A549 (cell line): Measurements from ENCODE around the gene MACC1.

ENCODE experiments used
- CTCF ChIP-seq: fragments of >200 bp; sonication (Bioruptor Twin); formaldehyde crosslinking; IDR thresholded peaks from 3 replicates; pipeline ENCODE4 v1.5.1; 2016
- ELK1 ChIP-seq: fragments of 150-350 bp; IDR thresholded peaks from 2 replicates; pipeline ENCODE4 v1.6.1; 2014; ENCODE audit warnings: low read depth, mild to moderate bottlenecking, low read length
- EP300 ChIP-seq, 2 experiments: fragments of >200 bp; sonication (Bioruptor Twin); formaldehyde crosslinking; IDR thresholded peaks; 2 replicates in 1 of 2; 3 replicates in 1 of 2; pipeline ENCODE4 v1.6.1; 2016 to 2017
- KDM5A ChIP-seq: fragments of 200-600 bp; sonication (generic); IDR thresholded peaks from 2 replicates; pipeline ENCODE4 v1.6.1; 2016; ENCODE audit warnings: antibody characterized with exemption, mild to moderate bottlenecking
- POLR2A ChIP-seq: IDR thresholded peaks from 2 replicates; pipeline ENCODE4 v1.6.1; 2012; ENCODE audit warnings: mild to moderate bottlenecking, low read length
- RFX5 ChIP-seq: fragments of 450-650 bp; IDR thresholded peaks from 2 replicates; pipeline ENCODE4 v1.7.1; 2014; ENCODE audit warnings: antibody characterized with exemption, mild to moderate bottlenecking, moderate library complexity

GRCh38 chr7:20249376-20249775 lies 32.2 kb upstream of the MACC1 start:
- TF ChIP-seq CTCF (no peak), EP300 (IDR thresholded peaks at IDR 0.05) (no peak), POLR2A (no peak), KDM5A (no peak), RFX5 (no peak), ELK1 (no peak)
